Measurements from ENCODE around the gene NPM3. TPM values are rescaled to one million over a fixed set of nuclear protein-coding genes. Genes with fewer than 3 reads are reported as not detected.

The NPM3 gene
- total and polyA plus RNA-seq, 4 experiments from 2014 or later: 5.3 to 12.4 (median 8.9) TPM

GRCh38 chr10:101758858-101759257 lies 24.4 kb downstream of the NPM3 start:
- intact Hi-C loops (cut with micrococcal nuclease): no loop called here
- no peak overlapping the region for H3K4me3 ChIP-seq (ENCODE audit: low read length in 2 of 2)
- Mint-ChIP-seq H3K4me1 (no peaks in the 10 kb centered on the region), H3K36me3 (no peaks in the 10 kb centered on the region), H3K27ac (no peak overlapping the region), H3K4me3 (no peak overlapping the region), H3K9me3 (no peaks in the 10 kb centered on the region), H3K27me3 (peaks cover 2 to 18% of the 10 kb centered on the region in 2 donors)
- no peak overlapping the region for H3K27ac ChIP-seq (ENCODE audit: low read depth, low read length)
- H3K27me3 ChIP-seq (ENCODE audit: insufficient read depth, low read length): no peaks in the 10 kb centered on the region
- DNase-seq: no peak
- H3K36me3 ChIP-seq (ENCODE audit: insufficient read depth, low read length): no peaks in the 10 kb centered on the region
- H3K9me3 ChIP-seq (ENCODE audit: control insufficient read depth in 1 of 2, low read length in 2 of 2): no peaks in the 10 kb centered on the region
- ChIA-PET CTCF (ENCODE audit: partially characterized antibody) (no interaction called here), POLR2A (ENCODE audit: partially characterized antibody) (no interaction called here)
- H3K4me1 ChIP-seq (ENCODE audit: insufficient read depth, low read length): no peaks in the 10 kb centered on the region

GRCh38 chr10:101752241-101752640 lies 31.0 kb downstream of the NPM3 start:
- POLR2A ChIA-PET (ENCODE audit: partially characterized antibody): no interaction called here
- no peak overlapping the region for H3K4me3 Mint-ChIP-seq
- no peaks in the 10 kb centered on the region for H3K9me3 Mint-ChIP-seq
- H3K27me3 Mint-ChIP-seq: peaks cover 9 to 14% of the 10 kb centered on the region in 2 donors
- Histone ChIP-seq H3K36me3 (ENCODE audit: insufficient read depth, low read length) (no peaks in the 10 kb centered on the region), H3K4me3 (ENCODE audit: low read length in 2 of 2) (no peak overlapping the region), H3K4me1 (ENCODE audit: insufficient read depth, low read length) (no peaks in the 10 kb centered on the region), H3K9me3 (ENCODE audit: control insufficient read depth in 1 of 2, low read length in 2 of 2) (no peaks in the 10 kb centered on the region), H3K27ac (ENCODE audit: low read depth, low read length) (no peak overlapping the region), H3K27me3 (ENCODE audit: insufficient read depth, low read length) (no peaks in the 10 kb centered on the region)
- no peak for DNase-seq
- no peak overlapping the region for H3K27ac Mint-ChIP-seq
- intact Hi-C loops (cut with micrococcal nuclease): no loop called here
- no peaks in the 10 kb centered on the region for H3K36me3 Mint-ChIP-seq
- CTCF ChIA-PET (ENCODE audit: partially characterized antibody): interaction anchor here (0.7 to 1.5 kb wide), 4 partner anchors 16 to 1543 kb away, joined by 3 to 5 read pairs (median 3); no protein-coding TSS in a partner anchor
- H3K4me1 Mint-ChIP-seq: no peaks in the 10 kb centered on the region

- no peaks in the 10 kb centered on the region for H3K36me3 ChIP-seq (ENCODE audit: insufficient read depth, low read length)
- no peaks in the 10 kb centered on the region for H3K9me3 Mint-ChIP-seq
- ChIA-PET POLR2A (ENCODE audit: partially characterized antibody) (no interaction called here), CTCF (ENCODE audit: partially characterized antibody) (no interaction called here)
- H3K4me1 ChIP-seq (ENCODE audit: insufficient read depth, low read length): no peaks in the 10 kb centered on the region
- no peaks in the 10 kb centered on the region for H3K4me1 Mint-ChIP-seq
- DNase-seq: no peak
- H3K27me3 Mint-ChIP-seq: peaks cover 7 to 12% of the 10 kb centered on the region in 2 donors
- H3K4me3 Mint-ChIP-seq: no peak overlapping the region
- no peaks in the 10 kb centered on the region for H3K36me3 Mint-ChIP-seq
- intact Hi-C loops (cut with micrococcal nuclease): no loop called here
- no peak overlapping the region for H3K4me3 ChIP-seq (ENCODE audit: low read length in 2 of 2)
- no peaks in the 10 kb centered on the region for H3K9me3 ChIP-seq (ENCODE audit: control insufficient read depth in 1 of 2, low read length in 2 of 2)
- H3K27me3 ChIP-seq (ENCODE audit: insufficient read depth, low read length): no peaks in the 10 kb centered on the region
- no peak overlapping the region for H3K27ac ChIP-seq (ENCODE audit: low read depth, low read length)
- no peak overlapping the region for H3K27ac Mint-ChIP-seq
These were observed 33.9 kb downstream of the NPM3 start for GRCh38 chr10:101749047-101750016.

- no peak for DNase-seq
- no peak overlapping the region for H3K27ac Mint-ChIP-seq
- Histone ChIP-seq H3K36me3 (ENCODE audit: insufficient read depth, low read length) (no peaks in the 10 kb centered on the region), H3K9me3 (ENCODE audit: control insufficient read depth in 1 of 2, low read length in 2 of 2) (no peaks in the 10 kb centered on the region), H3K27ac (ENCODE audit: low read depth, low read length) (no peak overlapping the region), H3K4me1 (ENCODE audit: insufficient read depth, low read length) (no peaks in the 10 kb centered on the region), H3K4me3 (ENCODE audit: low read length in 2 of 2) (no peak overlapping the region), H3K27me3 (ENCODE audit: insufficient read depth, low read length) (no peaks in the 10 kb centered on the region)
- ChIA-PET CTCF (ENCODE audit: partially characterized antibody) (no interaction called here), POLR2A (ENCODE audit: partially characterized antibody) (no interaction called here)
- H3K9me3 Mint-ChIP-seq: no peaks in the 10 kb centered on the region
- intact Hi-C loops (cut with micrococcal nuclease): no loop called here
- H3K4me1 Mint-ChIP-seq: no peaks in the 10 kb centered on the region
- no peak overlapping the region for H3K4me3 Mint-ChIP-seq
- H3K36me3 Mint-ChIP-seq: no peaks in the 10 kb centered on the region
- peaks cover 8 to 9% of the 10 kb centered on the region in 2 donors for H3K27me3 Mint-ChIP-seq
These were observed 34.8 kb downstream of the NPM3 start for GRCh38 chr10:101748496-101748895.

- peak overlapping the region in 1 of 7 donors; percentile 0 for H3K27ac Mint-ChIP-seq
- ChIA-PET POLR2A (ENCODE audit: partially characterized antibody) (no interaction called here), CTCF (ENCODE audit: partially characterized antibody) (no interaction called here)
- no peaks in the 10 kb centered on the region for H3K4me1 Mint-ChIP-seq
- Histone ChIP-seq H3K9me3 (ENCODE audit: control insufficient read depth in 1 of 2, low read length in 2 of 2) (no peaks in the 10 kb centered on the region), H3K27me3 (ENCODE audit: insufficient read depth, low read length) (no peaks in the 10 kb centered on the region), H3K27ac (ENCODE audit: low read depth, low read length) (no peak overlapping the region), H3K4me1 (ENCODE audit: insufficient read depth, low read length) (no peaks in the 10 kb centered on the region), H3K36me3 (ENCODE audit: insufficient read depth, low read length) (no peaks in the 10 kb centered on the region), H3K4me3 (ENCODE audit: low read length in 2 of 2) (no peak overlapping the region)
- no peaks in the 10 kb centered on the region for H3K36me3 Mint-ChIP-seq
- intact Hi-C loops (cut with micrococcal nuclease): no loop called here
- peaks cover 5 to 11% of the 10 kb centered on the region in 2 donors for H3K27me3 Mint-ChIP-seq
- no peaks in the 10 kb centered on the region for H3K9me3 Mint-ChIP-seq
- no peak overlapping the region for H3K4me3 Mint-ChIP-seq
- no peak for DNase-seq
These were observed 38.1 kb downstream of the NPM3 start for GRCh38 chr10:101745074-101745696.

GRCh38 chr10:101744267-101744666 lies 39.0 kb downstream of the NPM3 start:
- POLR2A ChIA-PET (ENCODE audit: partially characterized antibody): no interaction called here
- Histone ChIP-seq H3K9me3 (ENCODE audit: control insufficient read depth in 1 of 2, low read length in 2 of 2) (no peaks in the 10 kb centered on the region), H3K4me3 (ENCODE audit: low read length in 2 of 2) (no peak overlapping the region), H3K27me3 (ENCODE audit: insufficient read depth, low read length) (no peaks in the 10 kb centered on the region), H3K36me3 (ENCODE audit: insufficient read depth, low read length) (no peaks in the 10 kb centered on the region), H3K27ac (ENCODE audit: low read depth, low read length) (no peak overlapping the region), H3K4me1 (ENCODE audit: insufficient read depth, low read length) (no peaks in the 10 kb centered on the region)
- Mint-ChIP-seq H3K4me1 (no peaks in the 10 kb centered on the region), H3K27me3 (peaks cover 7 to 13% of the 10 kb centered on the region in 2 donors), H3K36me3 (no peaks in the 10 kb centered on the region), H3K9me3 (no peaks in the 10 kb centered on the region), H3K4me3 (no peak overlapping the region), H3K27ac (no peak overlapping the region)
- CTCF ChIA-PET (ENCODE audit: partially characterized antibody): no interaction called here
- intact Hi-C loops (cut with micrococcal nuclease): no loop called here
- no peak for DNase-seq

- POLR2A ChIA-PET (ENCODE audit: partially characterized antibody): no interaction called here
These were observed 41.3 kb downstream of the NPM3 start for GRCh38 chr10:101741938-101742337.

More at GRCh38 chr10:101741938-101742337, 41.3 kb downstream of the NPM3 start:
- no peak overlapping the region for H3K27ac Mint-ChIP-seq
- no peaks in the 10 kb centered on the region for H3K4me1 Mint-ChIP-seq
- no peaks in the 10 kb centered on the region for H3K36me3 ChIP-seq (ENCODE audit: insufficient read depth, low read length)
- H3K27me3 Mint-ChIP-seq: peaks cover 7 to 13% of the 10 kb centered on the region in 2 donors
- H3K4me3 Mint-ChIP-seq: no peak overlapping the region
- H3K27me3 ChIP-seq (ENCODE audit: insufficient read depth, low read length): no peaks in the 10 kb centered on the region
- intact Hi-C loops (cut with micrococcal nuclease): no loop called here
- CTCF ChIA-PET (ENCODE audit: partially characterized antibody): no interaction called here
- H3K4me1 ChIP-seq (ENCODE audit: insufficient read depth, low read length): no peaks in the 10 kb centered on the region
- DNase-seq: no peak
- no peaks in the 10 kb centered on the region for H3K36me3 Mint-ChIP-seq
- no peaks in the 10 kb centered on the region for H3K9me3 ChIP-seq (ENCODE audit: control insufficient read depth in 1 of 2, low read length in 2 of 2)
- no peak overlapping the region for H3K27ac ChIP-seq (ENCODE audit: low read depth, low read length)
- H3K4me3 ChIP-seq (ENCODE audit: low read length in 2 of 2): no peak overlapping the region
- no peaks in the 10 kb centered on the region for H3K9me3 Mint-ChIP-seq
